ENCODE data around the gene P2RX2.

P2RX2 gene

DNA sequence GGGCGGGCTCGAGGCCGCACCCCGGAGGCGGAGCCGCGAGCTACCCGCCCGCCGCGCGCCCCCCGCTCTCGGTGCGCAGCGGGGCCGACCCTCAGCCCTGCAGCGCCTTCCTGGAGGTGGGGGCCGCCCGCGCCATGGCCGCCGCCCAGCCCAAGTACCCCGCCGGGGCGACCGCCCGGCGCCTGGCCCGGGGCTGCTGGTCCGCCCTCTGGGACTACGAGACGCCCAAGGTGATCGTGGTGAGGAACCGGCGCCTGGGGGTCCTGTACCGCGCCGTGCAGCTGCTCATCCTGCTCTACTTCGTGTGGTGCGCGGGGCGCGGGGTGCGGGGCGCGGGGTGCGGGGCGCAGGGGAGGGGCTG lies at the start of gene P2RX2:
TSS of gene P2RX2 (plus strand) at position 94 of the 361 bp plus-strand sequence. CDS start at position 135, 41 bp downstream.
- DNase-seq (ENCODE audit: low spot score), result no peak

DNA sequence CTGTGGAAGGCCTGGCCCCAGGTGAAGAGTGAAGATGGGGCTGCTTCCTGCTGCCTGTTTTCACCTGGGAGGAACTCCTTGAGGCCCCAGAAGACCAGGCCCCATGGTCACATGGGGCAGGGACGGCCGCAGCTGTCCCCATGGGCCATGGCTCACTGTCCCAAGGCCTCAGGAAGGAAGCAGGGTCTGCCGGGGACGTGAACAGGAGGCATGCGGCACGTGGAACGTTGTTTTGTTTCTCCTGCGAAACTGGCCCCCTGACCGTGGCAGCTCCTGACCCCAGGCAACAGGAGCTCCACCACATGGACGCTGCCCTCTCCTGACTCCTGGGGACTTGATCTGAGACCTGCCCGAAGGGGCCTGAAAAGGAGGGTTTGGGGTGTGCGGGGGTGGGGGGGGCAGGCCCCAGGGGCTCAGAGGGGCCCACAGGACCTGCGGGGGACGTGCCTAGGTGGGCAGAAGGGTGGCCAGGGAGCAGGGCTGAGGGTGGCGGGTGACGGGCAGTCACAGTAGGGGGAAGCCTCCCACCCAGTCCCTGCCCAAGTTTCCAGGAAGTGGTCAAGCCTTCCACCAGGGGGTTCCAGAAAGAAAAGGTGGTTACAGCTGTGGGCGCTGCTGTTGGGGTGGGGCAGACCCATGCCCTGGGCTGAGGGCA lies 49.6 kb upstream of the P2RX2 start:
- DNase-seq (ENCODE audit: low spot score), result no peak

DNA sequence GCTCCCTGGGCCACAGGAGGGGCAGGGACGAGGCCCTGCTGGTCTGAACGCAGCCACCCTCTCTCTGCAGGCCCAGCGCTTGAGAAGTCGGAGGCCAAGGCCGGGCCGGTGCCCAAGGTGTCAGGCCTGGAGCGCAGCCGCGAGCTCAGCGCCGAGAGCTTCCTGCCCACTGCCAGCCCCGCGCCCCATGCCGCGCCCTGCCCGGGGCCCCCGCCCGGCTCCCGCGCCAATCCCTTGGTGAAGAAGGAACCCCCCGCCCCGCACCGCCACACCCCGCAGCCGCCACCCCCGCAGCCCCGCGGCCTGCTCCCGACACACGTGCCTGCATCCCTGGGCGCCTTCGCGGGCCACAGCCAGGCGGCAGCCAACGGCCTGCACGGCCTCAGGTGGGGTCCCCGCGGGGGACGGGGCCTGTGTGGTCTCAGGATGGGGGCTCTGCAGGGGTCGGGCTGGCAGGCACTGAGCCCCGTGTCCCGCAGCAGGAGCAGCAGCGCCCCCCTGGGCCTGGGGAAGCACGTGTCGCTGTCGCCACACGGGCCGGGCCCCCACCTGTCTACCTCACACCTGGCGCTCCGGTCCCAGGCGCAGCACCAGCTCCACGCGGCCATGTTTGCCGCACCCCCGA lies 48.6 kb upstream of the P2RX2 start:
- DNase-seq (ENCODE audit: low spot score), result no peak

DNA sequence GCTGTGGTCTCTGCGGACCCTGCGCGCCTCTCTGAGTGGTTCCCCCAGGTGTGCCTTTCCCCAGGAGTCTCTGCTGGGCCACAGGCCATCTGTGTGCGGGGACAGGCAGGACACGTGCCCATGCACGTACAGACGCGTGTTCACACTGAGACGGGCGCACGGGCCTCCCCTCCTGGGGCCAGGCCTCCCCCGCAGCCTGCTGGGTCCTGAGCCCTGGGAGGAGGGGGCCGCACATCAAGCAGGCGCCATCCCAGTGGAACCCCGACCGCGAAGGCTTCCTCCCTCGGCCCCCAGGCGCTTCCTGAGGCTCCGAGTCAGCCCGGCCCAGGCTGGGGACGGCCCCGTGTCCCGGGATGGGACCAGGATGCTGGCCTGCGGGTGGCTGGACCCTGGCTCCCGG lies 47.9 kb upstream of the P2RX2 start:
- no peak for DNase-seq (ENCODE audit: low spot score)

DNA sequence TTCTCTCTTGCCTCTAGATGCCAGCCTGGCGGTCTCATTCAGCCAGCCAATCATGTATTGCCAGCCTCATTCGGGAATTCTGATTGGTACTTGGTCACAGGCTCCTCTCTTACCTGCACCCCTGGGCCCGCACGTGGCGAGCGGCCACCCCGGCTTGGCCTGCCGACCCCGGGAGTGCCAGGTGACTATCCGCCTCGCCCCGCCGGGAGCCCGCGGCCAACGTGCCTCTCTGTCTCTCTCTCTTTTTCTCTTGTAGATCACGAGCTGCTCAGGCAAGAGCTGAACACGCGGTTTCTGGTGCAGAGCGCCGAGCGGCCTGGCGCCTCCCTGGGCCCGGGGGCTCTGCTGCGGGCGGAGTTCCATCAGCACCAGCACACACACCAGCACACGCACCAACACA lies 47.5 kb upstream of the P2RX2 start:
- no peak for DNase-seq (ENCODE audit: low spot score)

DNA sequence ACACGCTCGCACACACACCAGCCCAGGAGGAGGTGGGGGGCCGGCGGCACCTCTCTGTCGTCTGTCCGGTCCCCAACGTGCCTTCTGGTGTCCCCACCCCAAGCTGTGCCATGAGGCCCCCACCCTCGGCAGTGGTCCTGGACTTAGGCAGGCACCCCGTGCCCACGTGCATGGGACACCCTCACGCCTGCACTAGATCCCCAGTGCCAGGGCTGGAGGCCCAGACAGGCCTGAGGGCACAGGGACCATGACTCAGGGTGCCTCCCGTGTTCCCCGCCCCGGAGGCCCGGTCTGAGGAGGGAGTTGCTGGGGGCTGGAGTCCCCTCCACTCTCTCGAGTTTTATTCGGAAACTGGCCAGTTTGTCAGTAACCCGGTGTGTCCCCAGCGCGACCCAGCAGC lies 47.0 kb upstream of the P2RX2 start:
- DNase-seq (ENCODE audit: low spot score), result no peak

DNA sequence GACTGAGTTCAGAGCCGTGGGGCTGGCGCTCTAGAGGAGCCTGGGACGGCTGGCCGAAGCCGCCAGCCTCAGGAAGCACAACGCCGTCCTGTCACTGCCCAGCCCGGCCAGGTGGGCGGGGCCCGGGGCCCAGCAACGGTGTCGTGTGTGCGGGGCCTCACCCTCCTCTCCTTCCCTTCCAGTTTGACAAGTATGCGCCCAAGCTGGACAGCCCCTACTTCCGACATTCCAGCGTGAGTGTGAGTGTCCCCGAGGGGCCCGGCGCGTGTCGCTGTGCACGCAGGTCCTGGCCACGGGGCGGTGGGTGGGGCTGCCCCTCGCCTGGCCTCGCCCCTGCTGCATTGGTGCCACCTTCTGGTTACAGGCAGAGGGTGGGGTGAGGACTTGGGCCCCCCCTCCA lies 46.5 kb upstream of the P2RX2 start:
- no peak for DNase-seq (ENCODE audit: low spot score)

DNA sequence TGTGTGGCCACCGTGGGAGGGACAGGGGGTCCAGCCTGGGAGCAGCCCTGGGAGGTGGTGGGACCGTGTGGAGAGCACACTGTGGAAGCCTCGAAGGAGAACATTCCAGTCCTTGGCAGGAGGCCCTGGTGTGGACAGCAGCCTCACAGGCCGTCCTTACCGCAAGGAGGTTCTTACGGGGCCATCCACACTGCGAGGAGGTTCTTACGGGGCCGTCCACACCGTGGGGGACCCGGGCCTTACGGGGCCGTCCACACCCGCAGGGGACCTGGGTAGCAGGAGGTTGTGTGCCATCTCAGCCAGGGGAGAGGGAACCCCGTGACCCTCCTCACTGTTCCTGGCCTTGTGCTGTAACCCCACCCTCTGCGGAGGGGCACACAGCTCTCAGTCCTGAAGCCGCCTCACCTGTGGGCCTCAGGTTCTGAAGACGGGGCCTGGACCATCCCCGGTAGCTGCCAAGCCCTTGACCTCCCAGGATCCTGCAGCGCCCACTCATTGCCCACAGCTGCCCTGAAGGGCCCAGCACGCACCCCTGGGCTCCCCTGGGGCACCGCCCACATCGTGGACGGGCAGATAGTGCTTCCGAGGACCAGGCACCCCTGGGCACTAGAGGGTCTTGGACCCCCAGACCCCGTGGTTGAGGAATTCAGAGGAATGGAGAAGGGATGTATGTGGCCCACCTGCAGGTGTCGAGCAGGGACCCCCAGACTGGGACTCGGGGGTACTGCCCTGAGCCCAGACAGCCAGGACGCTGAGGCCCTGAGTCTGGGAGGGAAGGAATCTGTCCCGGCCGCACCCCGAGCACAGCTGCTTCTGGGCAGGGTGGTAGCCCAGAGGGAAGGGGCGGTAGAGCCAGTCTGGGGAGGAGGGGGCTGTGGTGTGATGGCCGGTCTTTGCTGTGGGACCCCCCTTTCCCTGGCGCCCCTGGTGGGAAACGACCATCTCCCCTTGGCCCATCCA lies 45.5 kb upstream of the P2RX2 start:
- DNase-seq (ENCODE audit: low spot score), result no peak

DNA sequence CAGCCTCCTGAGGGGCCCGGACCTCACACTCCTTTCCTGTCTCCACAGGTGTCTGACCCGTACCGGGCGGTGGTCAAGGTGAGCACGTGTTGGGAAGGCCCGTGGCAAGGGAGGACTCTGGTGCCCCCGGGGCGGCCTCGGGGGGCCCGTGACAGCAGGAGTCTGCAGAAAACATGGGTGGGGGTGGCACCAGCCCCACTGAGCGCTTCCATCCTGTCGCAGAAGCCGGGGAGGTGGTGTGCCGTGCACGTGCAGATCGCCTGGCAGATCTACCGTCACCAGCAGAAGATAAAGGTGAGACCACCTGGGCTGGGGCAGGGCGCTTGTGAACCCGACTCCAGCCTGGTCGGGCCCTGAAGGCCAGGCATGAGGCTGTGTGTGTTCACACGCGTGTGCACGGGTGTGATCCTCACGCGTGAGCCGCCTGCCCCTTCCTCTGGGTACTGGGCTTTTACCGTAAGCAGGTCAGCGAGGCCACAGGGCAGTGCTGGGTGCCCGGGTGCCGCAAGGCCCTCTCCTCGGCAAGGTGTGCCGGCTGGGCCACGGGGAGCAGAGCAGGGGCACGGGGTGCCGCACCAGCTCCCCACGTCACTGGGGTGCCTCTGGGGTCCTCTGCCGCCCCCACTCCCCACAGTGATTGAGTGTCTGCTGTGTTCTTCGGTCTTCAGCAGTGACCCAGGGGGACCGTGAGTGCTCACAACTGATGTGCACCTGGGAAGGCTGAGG lies 44.1 kb upstream of the P2RX2 start:
- DNase-seq (ENCODE audit: low spot score), result no peak

DNA sequence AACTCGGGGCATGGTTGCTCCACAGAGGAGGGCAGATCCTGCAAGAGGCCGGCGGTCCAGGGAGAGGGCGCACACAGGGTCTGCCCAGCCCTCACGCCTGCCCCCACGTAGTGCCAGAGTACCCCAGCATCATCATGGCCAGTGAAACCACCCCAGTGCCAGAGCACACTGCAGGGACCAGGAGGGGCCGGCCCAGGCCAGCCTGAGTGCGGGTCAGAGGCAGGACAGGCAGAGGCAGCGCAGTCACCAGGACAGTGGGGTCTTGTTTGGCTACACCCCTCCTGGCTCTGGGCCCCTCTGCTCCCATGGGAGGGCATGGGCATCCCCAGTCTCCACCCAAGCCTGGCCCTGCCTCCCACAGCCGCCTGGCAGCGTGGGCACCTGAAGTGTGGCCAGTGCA lies 42.9 kb upstream of the P2RX2 start:
- no peak for DNase-seq (ENCODE audit: low spot score)

DNA sequence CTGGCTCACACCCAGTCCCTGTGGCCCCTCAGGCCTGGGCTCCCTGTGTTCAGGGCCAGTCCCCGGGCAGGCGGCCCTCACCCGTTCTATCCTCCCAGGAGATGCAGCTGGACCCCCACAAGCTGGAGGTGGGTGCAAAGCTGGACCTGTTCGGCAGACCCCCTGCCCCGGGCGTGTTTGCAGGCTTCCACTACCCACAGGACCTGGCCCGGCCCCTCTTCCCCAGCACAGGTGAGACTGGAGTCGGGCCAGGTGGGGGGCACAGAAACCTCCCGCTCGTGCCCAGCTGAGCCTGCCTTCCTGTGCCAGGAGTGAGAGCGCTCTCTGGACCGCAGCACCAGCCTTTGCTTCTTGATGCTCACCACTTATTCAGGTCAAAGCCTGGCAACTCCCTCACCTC lies 41.9 kb upstream of the P2RX2 start:
- DNase-seq (ENCODE audit: low spot score), result no peak

DNA sequence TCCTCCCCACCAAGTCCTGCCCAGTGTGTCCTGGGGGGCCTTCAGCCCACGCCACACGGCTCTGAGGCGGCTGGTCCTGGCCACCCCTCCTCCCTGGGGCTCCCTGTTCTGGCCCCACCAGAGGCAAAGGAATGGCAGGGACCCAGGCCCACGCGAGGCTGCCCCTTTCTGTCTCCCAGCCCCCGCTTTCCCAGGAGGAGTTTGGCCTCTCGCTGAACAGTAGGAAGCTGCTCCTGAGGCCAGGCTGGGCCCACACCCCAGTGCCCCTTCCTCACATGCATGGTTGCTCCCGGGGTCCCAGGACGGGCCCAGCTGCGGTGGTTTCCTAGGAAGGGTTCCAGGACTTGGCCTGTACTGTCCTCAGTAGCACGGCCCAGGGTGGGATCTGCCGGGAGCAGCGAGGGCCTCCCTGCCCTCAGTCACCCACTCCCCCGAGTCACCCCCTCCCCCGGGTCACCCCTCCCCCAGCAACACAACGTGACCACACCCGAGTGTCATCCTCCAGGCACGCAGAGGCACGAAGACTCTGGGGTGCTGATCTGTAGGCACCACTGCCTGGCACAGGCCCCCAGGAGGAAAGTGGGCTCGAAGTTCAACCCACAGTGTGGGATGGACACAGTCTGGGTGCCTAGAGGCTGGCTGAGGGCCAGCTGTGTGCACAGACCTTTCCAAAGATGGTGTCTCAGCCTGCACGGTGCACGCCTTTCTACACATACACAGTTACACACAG lies 41.2 kb upstream of the P2RX2 start:
- no peak for DNase-seq (ENCODE audit: low spot score)

DNA sequence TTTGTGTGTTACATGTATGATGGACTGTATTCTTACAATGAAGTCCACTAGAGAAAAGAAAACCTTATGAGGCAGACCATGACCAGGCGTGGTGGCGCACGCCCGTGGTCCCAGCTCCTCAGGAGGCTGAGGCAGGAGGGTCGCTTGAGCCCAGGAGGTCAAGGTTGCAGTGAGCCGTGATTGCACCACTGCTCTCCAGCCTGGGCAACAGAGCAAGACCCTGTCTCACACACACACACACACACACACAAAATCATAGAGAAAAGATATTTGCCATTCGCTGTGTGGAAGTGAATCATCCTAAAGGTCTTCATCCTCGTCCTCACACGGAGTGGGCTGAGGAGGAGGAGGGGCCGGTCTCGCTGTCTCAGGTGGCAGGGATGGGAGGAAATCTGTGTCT lies 40.5 kb upstream of the P2RX2 start:
- no peak for DNase-seq (ENCODE audit: low spot score)

DNA sequence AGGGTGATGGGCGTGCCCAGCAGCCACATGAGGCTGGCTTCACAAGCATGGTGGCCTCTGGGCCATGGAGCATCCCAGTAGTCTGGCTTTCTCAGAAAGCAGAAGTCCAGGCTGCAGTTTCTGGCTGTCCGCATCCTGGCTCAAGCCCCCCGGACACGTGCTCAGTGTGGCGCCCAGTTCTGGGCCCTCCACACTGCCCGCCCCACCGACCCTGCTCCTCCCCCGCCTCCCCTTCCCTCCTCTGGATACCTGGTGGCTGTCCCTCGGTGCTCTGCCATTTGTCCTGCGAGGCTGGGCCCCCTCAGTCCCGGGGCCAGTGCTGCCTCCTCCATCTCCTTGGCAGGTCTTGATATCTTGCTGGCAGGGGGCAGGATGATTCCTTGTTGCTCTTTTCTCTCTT lies 39.8 kb upstream of the P2RX2 start:
- no peak for DNase-seq (ENCODE audit: low spot score)

DNA sequence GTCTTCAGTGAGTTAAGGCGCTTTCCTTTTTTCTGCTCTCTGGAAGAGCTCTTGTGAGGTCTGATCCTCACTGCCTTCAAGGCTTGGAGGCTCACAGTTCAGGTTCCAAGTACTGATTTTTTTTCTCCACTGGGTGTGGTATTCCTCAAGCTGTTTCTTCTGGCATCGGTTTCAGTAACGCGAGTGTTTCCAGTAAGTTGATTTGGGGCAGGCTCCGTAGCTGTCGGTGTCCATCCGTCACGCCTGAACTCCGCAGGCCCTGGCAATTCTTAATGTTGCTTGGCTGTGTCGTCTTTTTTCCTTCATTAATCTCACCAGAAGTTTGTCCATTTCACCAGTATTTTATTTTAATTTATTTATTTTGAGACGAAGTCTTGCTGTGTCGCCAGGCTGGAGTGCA lies 38.8 kb upstream of the P2RX2 start:
- no peak for DNase-seq (ENCODE audit: low spot score)

DNA sequence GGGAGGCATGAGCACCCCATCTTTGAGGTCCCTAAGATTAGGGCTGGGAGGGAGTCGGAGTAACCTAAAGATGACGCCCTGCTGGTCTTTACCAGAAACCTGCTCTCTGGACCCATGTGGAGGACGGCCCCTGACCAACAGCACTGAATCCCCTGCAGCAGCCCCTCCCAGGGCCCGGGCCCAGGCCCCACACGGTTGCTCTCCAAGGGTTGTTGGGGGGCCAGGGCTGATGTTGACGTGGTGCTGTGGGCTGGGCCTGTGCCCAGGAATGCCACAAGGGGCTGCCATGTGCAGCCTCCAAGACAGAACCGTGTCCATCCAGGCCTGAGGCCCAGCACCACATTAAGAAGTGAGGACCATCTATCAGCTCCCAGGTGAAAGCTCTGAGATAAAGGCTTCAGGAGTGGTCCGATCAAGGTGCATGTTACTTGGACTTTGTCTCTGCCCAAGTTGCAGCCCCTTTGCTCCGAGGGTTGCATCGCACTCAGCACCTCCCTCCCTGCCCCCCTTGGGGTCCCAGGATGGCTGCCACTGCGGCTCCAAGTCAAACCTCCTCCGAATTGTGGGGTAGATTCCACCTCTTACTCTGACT lies 37.8 kb upstream of the P2RX2 start:
- no peak for DNase-seq (ENCODE audit: low spot score)

DNA sequence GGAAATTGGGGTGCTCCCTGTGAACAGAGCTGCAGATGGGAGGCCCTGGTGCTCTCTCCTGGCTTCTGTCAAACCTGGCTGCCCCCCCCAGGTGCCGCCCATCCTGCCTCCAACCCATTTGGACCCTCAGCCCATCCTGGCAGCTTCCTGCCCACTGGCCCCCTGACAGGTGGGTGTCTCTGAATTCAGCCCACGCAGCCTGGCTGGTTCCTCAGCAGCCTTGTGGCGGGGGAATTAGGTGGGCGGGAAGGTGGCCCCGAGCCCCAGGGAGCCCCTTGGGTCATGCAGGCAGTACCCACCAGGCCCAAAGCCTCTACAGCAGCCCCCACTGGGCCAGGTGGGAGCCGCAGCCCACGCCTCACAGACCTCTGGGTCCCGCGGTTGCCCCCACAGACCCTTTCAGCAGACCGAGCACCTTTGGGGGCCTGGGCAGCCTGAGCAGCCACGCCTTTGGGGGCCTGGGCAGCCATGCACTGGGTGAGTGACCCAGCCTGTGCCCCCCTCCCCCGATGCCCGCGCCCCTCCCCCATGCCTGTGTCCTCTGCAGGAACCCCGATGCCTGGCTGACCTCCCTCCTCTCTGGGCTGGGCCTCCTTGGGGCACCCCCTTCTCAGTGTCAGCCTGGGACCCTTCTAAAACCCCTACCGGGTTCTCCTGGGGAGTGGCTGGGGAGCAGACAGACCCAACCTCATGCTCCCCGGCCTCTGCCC lies 37.1 kb upstream of the P2RX2 start:
- DNase-seq (ENCODE audit: low spot score), result no peak

DNA sequence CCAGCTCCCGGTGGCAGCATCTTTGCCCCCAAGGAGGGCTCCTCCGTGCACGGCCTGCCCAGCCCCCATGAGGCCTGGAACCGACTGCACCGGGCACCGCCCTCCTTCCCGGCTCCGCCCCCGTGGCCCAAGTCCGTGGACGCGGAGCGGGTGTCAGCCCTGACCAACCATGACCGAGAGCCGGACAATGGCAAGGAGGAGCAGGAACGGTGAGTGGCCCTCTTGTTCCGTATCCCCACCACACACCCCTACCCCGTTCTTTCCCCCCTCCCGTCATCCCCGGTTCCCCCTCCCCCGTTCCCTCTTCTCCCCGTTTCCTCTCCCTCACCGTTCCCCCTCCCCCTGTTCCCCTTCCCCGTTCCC lies 36.5 kb upstream of the P2RX2 start:
- no peak for DNase-seq (ENCODE audit: low spot score)

DNA sequence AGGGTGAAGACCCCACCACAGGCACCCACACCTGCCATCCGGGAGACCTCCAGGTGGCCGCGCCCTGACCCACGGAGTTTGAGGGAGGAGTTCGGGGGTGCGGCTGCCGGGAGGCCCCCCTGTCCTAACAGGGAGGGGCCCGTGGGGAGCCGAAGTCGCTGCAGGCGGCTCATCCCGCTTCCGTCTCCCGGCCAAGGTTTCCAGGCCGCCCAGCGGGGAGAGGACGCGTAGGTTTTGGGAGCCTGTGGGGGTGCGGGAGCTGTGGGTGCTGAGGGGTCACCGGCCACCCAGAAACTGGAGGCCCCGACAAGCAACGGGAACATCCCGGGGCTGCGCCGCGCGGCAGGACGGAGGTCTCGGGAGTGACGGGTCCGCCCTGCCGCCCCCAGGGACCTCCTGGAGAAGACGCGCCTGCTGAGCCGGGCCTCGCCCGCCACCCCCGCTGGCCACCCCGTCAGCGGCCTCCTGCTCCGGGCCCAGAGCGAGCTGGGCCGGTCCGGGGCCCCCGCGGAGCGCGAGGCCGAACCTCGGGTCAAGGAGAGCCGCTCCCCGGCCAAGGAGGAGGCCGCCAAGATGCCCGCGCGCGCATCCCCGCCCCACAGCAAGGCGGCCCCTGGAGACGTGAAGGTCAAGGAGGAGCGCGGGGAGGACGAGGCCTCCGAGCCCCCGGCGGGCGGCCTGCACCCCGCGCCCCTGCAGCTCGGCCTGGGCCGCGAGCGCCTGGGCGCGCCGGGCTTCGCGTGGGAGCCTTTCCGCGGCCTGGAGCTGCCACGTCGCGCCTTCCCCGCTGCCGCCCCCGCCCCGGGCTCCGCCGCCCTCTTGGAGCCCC lies 35.8 kb upstream of the P2RX2 start:
- no peak for DNase-seq (ENCODE audit: low spot score)

DNA sequence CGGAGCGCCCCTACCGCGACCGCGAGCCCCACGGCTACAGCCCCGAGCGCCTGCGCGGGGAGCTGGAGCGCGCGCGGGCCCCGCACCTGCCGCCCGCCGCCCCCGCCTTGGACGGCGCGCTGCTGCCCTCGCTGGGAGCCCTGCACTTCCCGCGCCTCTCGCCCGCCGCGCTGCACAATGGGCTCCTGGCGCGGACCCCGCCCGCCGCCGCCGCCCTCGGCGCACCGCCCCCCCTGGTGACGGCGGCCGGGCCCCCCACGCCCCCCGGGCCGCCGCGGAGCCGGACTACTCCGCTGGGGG lies 35.2 kb upstream of the P2RX2 start:
- no peak for DNase-seq (ENCODE audit: low spot score)
